D341Med (cell line): ENCODE results near the gene FBLIM1.
"Not testable (repeated sequence)": the region's sequence is repeated elsewhere in the genome, so short reads cannot be mapped to it uniquely, and the experiment has no call there.

Experiments used
- DNase-seq: peaks from one replicate; pipeline ENCODE4 v3.0.0; 2012; ENCODE audit warnings: low spot score

Gene FBLIM1

GRCh38 chr1:15768388-15768787 lies 9.8 kb downstream of the FBLIM1 start:
- no peak for DNase-seq

GRCh38 chr1:15770313-15770962 lies 11.8 kb downstream of the FBLIM1 start:
- no peak for DNase-seq

- DNase-seq = no peak
These were observed 13.4 kb downstream of the FBLIM1 start for GRCh38 chr1:15771836-15772515.

GRCh38 chr1:15775706-15776105 lies 17.1 kb downstream of the FBLIM1 start:
- no peak for DNase-seq

GRCh38 chr1:15777909-15778707 lies 19.5 kb downstream of the FBLIM1 start:
- DNase-seq = no peak

- DNase-seq = no peak
These were observed 27.1 kb downstream of the FBLIM1 start for GRCh38 chr1:15785683-15786082.

- DNase-seq = no peak
These were observed 28.0 kb downstream of the FBLIM1 start for GRCh38 chr1:15786581-15786980.

GRCh38 chr1:15788624-15789301 lies 30.2 kb downstream of the FBLIM1 start:
- DNase-seq = no peak

GRCh38 chr1:15796086-15796462 lies 37.5 kb downstream of the FBLIM1 start:
- no peak for DNase-seq

- no peak for DNase-seq
These were observed 39.2 kb downstream of the FBLIM1 start for GRCh38 chr1:15797614-15798390.

GRCh38 chr1:15799004-15799867 lies 40.6 kb downstream of the FBLIM1 start:
- DNase-seq = no peak

GRCh38 chr1:15799928-15800835 lies 41.6 kb downstream of the FBLIM1 start:
- no peak for DNase-seq

GRCh38 chr1:15802234-15802965 lies 43.8 kb downstream of the FBLIM1 start:
- no peak for DNase-seq

- DNase-seq = peak; percentile 51
These were observed 44.8 kb downstream of the FBLIM1 start for GRCh38 chr1:15803380-15803779.

- no peak for DNase-seq
These were observed 45.5 kb downstream of the FBLIM1 start for GRCh38 chr1:15804060-15804459.

- DNase-seq = no peak
These were observed 48.5 kb downstream of the FBLIM1 start for GRCh38 chr1:15807121-15807520.

- not testable (repeated sequence) for DNase-seq
These were observed 49.0 kb downstream of the FBLIM1 start, which contains the start of gene UQCRHL for GRCh38 chr1:15807549-15807948. Gene UQCRHL (minus strand): TSS chr1:15807649. CDS start chr1:15807649, 0 bp downstream.

- DNase-seq = no peak
These were observed 50.4 kb downstream of the FBLIM1 start for GRCh38 chr1:15808955-15809354.

GRCh38 chr1:15810073-15810472 lies 51.5 kb downstream of the FBLIM1 start:
- DNase-seq = no peak
